ENCODE results near the gene GTF3C2.
"Not testable (repeated sequence)": the region's sequence is repeated elsewhere in the genome, so short reads cannot be mapped to it uniquely, and the experiment has no call there.

Gene GTF3C2

GRCh38 chr2:27354597-27354927 lies 2.0 kb downstream of the GTF3C2 start:
- Histone ChIP-seq H3K9ac (ENCODE audit: low read depth, low read length, poor library complexity, severe bottlenecking) (peak overlapping the region; percentile 94), H3K4me2 (ENCODE audit: low read depth, low read length, poor library complexity, severe bottlenecking) (peak overlapping the region; percentile 98), H3K4me3 (ENCODE audit: low read length, poor library complexity, severe bottlenecking) (peak overlapping the region; percentile 93), H2AFZ (ENCODE audit: low read length) (no peak overlapping the region), H3F3A (ENCODE audit: low read depth) (0 out of 2 replicates have a peak, but pooled peaks cover 2% of the 10 kb centered on the region), H4K20me1 (ENCODE audit: insufficient read depth, low read length, poor library complexity, severe bottlenecking) (peaks cover 26% of the 10 kb centered on the region), H3K36me3 (ENCODE audit: insufficient read depth, low read length) (no peaks in the 10 kb centered on the region), H3K4me1 (ENCODE audit: insufficient read depth, low read length, poor library complexity, severe bottlenecking) (peaks cover 26% of the 10 kb centered on the region), H3K9me3 (ENCODE audit: insufficient read depth, low read depth, low read length) (no peaks in the 10 kb centered on the region), H3K79me2 (ENCODE audit: insufficient read depth, low read length) (peaks cover 85% of the 10 kb centered on the region), H3K9me2 (replicated peaks; ENCODE audit: low read depth, low read length) (no peaks in the 10 kb centered on the region), H3K27me3 (ENCODE audit: insufficient read depth, low read length, poor library complexity, severe bottlenecking) (no peaks in the 10 kb centered on the region)
- no peak for TF ChIP-seq EZH2phosphoT487 (IDR thresholded peaks at IDR 0.05; ENCODE audit: borderline replicate concordance)
- no peak for TF ChIP-seq CTCF (conservative IDR thresholded peaks at IDR 0.05; ENCODE audit: low read length)

GRCh38 chr2:27353762-27354596 lies 2.6 kb downstream of the GTF3C2 start:
- peaks cover 89% of the 10 kb centered on the region for H3K79me2 ChIP-seq (ENCODE audit: insufficient read depth, low read length)
- no peaks in the 10 kb centered on the region for H3K36me3 ChIP-seq (ENCODE audit: insufficient read depth, low read length)
- no peak overlapping the region for H3K9ac ChIP-seq (ENCODE audit: low read depth, low read length, poor library complexity, severe bottlenecking)
- no peak overlapping the region for H2AFZ ChIP-seq (ENCODE audit: low read length)
- peaks cover 26% of the 10 kb centered on the region for H3K4me1 ChIP-seq (ENCODE audit: insufficient read depth, low read length, poor library complexity, severe bottlenecking)
- H3K9me2 ChIP-seq (replicated peaks; ENCODE audit: low read depth, low read length): no peaks in the 10 kb centered on the region
- TF ChIP-seq EZH2phosphoT487 (IDR thresholded peaks at IDR 0.05; ENCODE audit: borderline replicate concordance) (no peak), CTCF (conservative IDR thresholded peaks at IDR 0.05; ENCODE audit: low read length) (no peak)
- 0 out of 2 replicates have a peak, but pooled peaks cover 2% of the 10 kb centered on the region for H3F3A ChIP-seq (ENCODE audit: low read depth)
- H3K27me3 ChIP-seq (ENCODE audit: insufficient read depth, low read length, poor library complexity, severe bottlenecking): no peaks in the 10 kb centered on the region
- H3K9me3 ChIP-seq (ENCODE audit: insufficient read depth, low read depth, low read length): no peaks in the 10 kb centered on the region
- peak overlapping the region; percentile 93 for H3K4me3 ChIP-seq (ENCODE audit: low read length, poor library complexity, severe bottlenecking)
- H4K20me1 ChIP-seq (ENCODE audit: insufficient read depth, low read length, poor library complexity, severe bottlenecking): peaks cover 26% of the 10 kb centered on the region
- peak overlapping the region; percentile 98 for H3K4me2 ChIP-seq (ENCODE audit: low read depth, low read length, poor library complexity, severe bottlenecking)

GRCh38 chr2:27353386-27353761 lies 3.2 kb downstream of the GTF3C2 start:
- H3K27me3 ChIP-seq (ENCODE audit: insufficient read depth, low read length, poor library complexity, severe bottlenecking); H3K9me2 ChIP-seq (replicated peaks; ENCODE audit: low read depth, low read length); H3K9ac ChIP-seq (ENCODE audit: low read depth, low read length, poor library complexity, severe bottlenecking); H3K36me3 ChIP-seq (ENCODE audit: insufficient read depth, low read length); H3K4me3 ChIP-seq (ENCODE audit: low read length, poor library complexity, severe bottlenecking); H3F3A ChIP-seq (ENCODE audit: low read depth); H2AFZ ChIP-seq (ENCODE audit: low read length); H3K9me3 ChIP-seq (ENCODE audit: insufficient read depth, low read depth, low read length): not testable (repeated sequence)
- H3K79me2 ChIP-seq (ENCODE audit: insufficient read depth, low read length): peaks cover 88% of the 10 kb centered on the region
- peaks cover 26% of the 10 kb centered on the region for H4K20me1 ChIP-seq (ENCODE audit: insufficient read depth, low read length, poor library complexity, severe bottlenecking)
- peaks cover 26% of the 10 kb centered on the region for H3K4me1 ChIP-seq (ENCODE audit: insufficient read depth, low read length, poor library complexity, severe bottlenecking)
- peak overlapping the region; percentile 98 for H3K4me2 ChIP-seq (ENCODE audit: low read depth, low read length, poor library complexity, severe bottlenecking)

Data from Loucy (cell line).